Astrocyte (in vitro differentiated cells and primary cell): ENCODE measurements around the gene LRRC27. TPM values are rescaled to one million over a fixed set of nuclear protein-coding genes. Genes with fewer than 3 reads are reported as not detected.
A peak's percentile ranks its signal among the peaks of the same experiment; 100 is the strongest.

Source experiments
- DNase-seq: peaks from one replicate; pipeline ENCODE4 v3.0.0-alpha.2; 2010; ENCODE audit warnings: low read depth
- FAIRE-seq: peaks from 2 replicates; lab custom pipeline; 2011; peaks lifted over from hg19 to GRCh38; lab: Jason Lieb, UNC
- H2AFZ ChIP-seq: 2 replicates; pipeline ENCODE4 v1.6.0; 2012; ENCODE audit warnings: low read depth, low read length, inconsistent platforms
- H3K27ac ChIP-seq: 2 replicates; pipeline ENCODE4 v1.5.1; 2011; ENCODE audit warnings: low read depth, low read length, inconsistent platforms
- H3K27me3 ChIP-seq: 2 replicates; pipeline ENCODE4 v1.6.0; 2011; ENCODE audit warnings: low read length, inconsistent platforms; ENCODE audit not compliant: insufficient read depth
- H3K36me3 ChIP-seq: 2 replicates; pipeline ENCODE4 v1.5.1; 2011; ENCODE audit warnings: low read length, inconsistent platforms; ENCODE audit not compliant: insufficient read depth
- H3K4me1 ChIP-seq: 2 replicates; pipeline ENCODE4 v1.5.1; 2011; ENCODE audit warnings: low read length, inconsistent platforms; ENCODE audit not compliant: insufficient read depth
- H3K4me2 ChIP-seq: 2 replicates; pipeline ENCODE4 v1.6.0; 2012; ENCODE audit warnings: low read length, inconsistent platforms
- H3K4me3 ChIP-seq: 2 replicates; pipeline ENCODE4 v1.5.1; 2011; ENCODE audit warnings: low read depth, mild to moderate bottlenecking, low read length, inconsistent platforms; ENCODE audit not compliant: insufficient read depth
- H3K79me2 ChIP-seq: 2 replicates; pipeline ENCODE4 v1.6.0; 2012; ENCODE audit warnings: mild to moderate bottlenecking, low read length, inconsistent platforms; ENCODE audit not compliant: insufficient read depth
- H3K9ac ChIP-seq: 2 replicates; pipeline ENCODE4 v1.6.0; 2012; ENCODE audit warnings: mild to moderate bottlenecking, low read length, inconsistent platforms
- H3K9me3 ChIP-seq: 2 replicates; pipeline ENCODE4 v1.5.1; 2012; ENCODE audit warnings: low read depth, mild to moderate bottlenecking, low read length, inconsistent platforms; ENCODE audit not compliant: insufficient read depth
- H4K20me1 ChIP-seq: 2 replicates; pipeline ENCODE4 v1.6.0; 2012; ENCODE audit warnings: low read length, inconsistent platforms; ENCODE audit not compliant: insufficient read depth
- H3K27ac Mint-ChIP-seq: one replicate; pipeline ENCODE4 v1.8.0; 2021; ENCODE audit warnings: mild to moderate bottlenecking, mixed read lengths; ENCODE audit not compliant: unreplicated experiment
- H3K27me3 Mint-ChIP-seq: one replicate; pipeline ENCODE4 v1.8.0; 2021; ENCODE audit warnings: low read depth, mixed read lengths; ENCODE audit not compliant: unreplicated experiment
- H3K36me3 Mint-ChIP-seq: one replicate; pipeline ENCODE4 v1.8.0; 2021; ENCODE audit warnings: low read depth, mixed read lengths; ENCODE audit not compliant: unreplicated experiment
- H3K4me1 Mint-ChIP-seq: one replicate; pipeline ENCODE4 v1.8.0; 2021; ENCODE audit warnings: low read depth, mixed read lengths; ENCODE audit not compliant: unreplicated experiment
- H3K4me3 Mint-ChIP-seq: one replicate; pipeline ENCODE4 v1.8.0; 2021; ENCODE audit warnings: mild to moderate bottlenecking, moderate library complexity, mixed read lengths; ENCODE audit not compliant: unreplicated experiment
- H3K9me3 Mint-ChIP-seq: one replicate; pipeline ENCODE4 v1.8.0; 2021; ENCODE audit warnings: mild to moderate bottlenecking, mixed read lengths; ENCODE audit not compliant: unreplicated experiment
- CTCF ChIP-seq: IDR thresholded peaks from 2 replicates; pipeline ENCODE4 v1.5.1; 2011; ENCODE audit warnings: low read depth, mild to moderate bottlenecking, inconsistent platforms, low read length, moderate library complexity; ENCODE audit not compliant: insufficient read depth
- EZH2 ChIP-seq: IDR thresholded peaks from 2 replicates; pipeline ENCODE4 v1.6.1; 2012; ENCODE audit warnings: mild to moderate bottlenecking, low read length, inconsistent platforms; ENCODE audit not compliant: insufficient read depth
- total RNA-seq: library from RNA; stranded (reverse); gene quantifications from 2 replicates; pipeline ENCODE4 v1.2.1, GENCODE V29; 2021

The LRRC27 gene
- total RNA-seq, 1 donor from 2014 or later = 8.0 TPM

DNA sequence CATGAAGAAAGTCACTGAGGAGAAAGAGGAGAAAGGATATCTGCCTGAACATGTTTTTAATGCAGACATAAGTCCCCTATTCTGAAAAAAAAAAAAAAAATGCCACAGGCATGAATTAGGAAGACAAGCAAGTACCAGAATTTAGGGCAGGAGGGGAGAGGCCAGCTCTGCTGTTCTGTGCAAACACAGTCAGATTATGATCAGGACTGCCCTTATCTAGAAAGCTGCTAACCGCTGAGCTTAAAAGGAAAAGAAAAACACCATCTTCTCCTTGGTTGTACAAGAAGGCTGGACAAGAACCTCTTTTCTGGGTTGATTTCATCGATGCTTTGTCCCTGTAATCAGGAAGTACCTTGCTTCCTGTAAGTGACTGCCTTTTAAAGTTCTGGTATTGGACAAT, 49.7 kb downstream of the LRRC27 start:
- Mint-ChIP-seq H3K9me3 (peaks cover 6% of the 10 kb centered on the region), H3K4me3 (no peak overlapping the region), H3K27me3 (peaks cover 6% of the 10 kb centered on the region), H3K36me3 (peaks cover 4% of the 10 kb centered on the region), H3K27ac (no peak overlapping the region), H3K4me1 (no peaks in the 10 kb centered on the region)
- TF ChIP-seq EZH2 (no peak), CTCF (no peak)
- Histone ChIP-seq H4K20me1 (no peaks in the 10 kb centered on the region), H3K9me3 (no peaks in the 10 kb centered on the region), H3K36me3 (no peaks in the 10 kb centered on the region), H3K27ac (no peak overlapping the region), H3K79me2 (no peaks in the 10 kb centered on the region), H3K4me1 (no peaks in the 10 kb centered on the region), H3K4me2 (no peak overlapping the region), H3K9ac (no peak overlapping the region), H3K4me3 (no peak overlapping the region), H2AFZ (no peak overlapping the region), H3K27me3 (no peaks in the 10 kb centered on the region)
- FAIRE-seq (no peak), DNase-seq (no peak)

DNA sequence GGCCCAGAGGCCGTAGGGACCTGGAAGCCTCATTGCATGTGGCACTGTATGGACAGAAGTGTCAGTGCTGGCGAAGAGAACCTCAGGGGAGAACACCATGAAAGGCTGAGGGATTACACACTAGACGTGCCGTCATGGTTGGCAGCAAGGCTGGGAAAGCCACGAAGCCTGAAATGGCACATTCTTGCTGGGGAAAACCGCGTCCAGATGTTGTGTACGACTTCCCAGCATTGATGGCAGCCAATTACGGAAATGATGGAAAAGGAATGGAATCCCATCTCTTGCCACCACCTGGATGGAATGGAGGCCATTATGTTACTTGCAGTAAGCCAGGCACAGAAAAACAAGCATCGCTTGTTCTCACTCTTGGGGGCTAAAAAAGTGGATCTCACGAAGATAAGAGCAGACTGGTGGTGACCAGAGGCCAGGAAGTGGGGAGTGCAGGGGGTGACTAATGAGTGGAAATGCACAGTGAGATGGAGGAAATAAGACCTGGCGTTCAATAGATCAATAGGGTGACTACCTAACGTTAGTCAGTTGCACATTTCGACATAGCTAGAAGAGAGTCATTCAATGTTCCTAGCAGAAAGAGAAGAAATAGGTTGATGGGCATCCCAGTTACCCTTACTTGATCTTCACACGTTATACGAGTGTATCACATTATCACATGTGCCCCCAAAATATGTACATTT, 50.4 kb downstream of the LRRC27 start:
- Histone ChIP-seq H3K4me1 (no peaks in the 10 kb centered on the region), H3K27me3 (no peaks in the 10 kb centered on the region), H3K79me2 (no peaks in the 10 kb centered on the region), H3K27ac (no peak overlapping the region), H3K4me3 (no peak overlapping the region), H3K36me3 (no peaks in the 10 kb centered on the region), H3K9me3 (no peaks in the 10 kb centered on the region), H2AFZ (no peak overlapping the region), H4K20me1 (no peaks in the 10 kb centered on the region), H3K9ac (no peak overlapping the region), H3K4me2 (no peak overlapping the region)
- peak; percentile 45 for DNase-seq
- Mint-ChIP-seq H3K36me3 (peaks cover 4% of the 10 kb centered on the region), H3K27me3 (peaks cover 7% of the 10 kb centered on the region), H3K4me1 (no peaks in the 10 kb centered on the region), H3K4me3 (no peak overlapping the region), H3K9me3 (peaks cover 6% of the 10 kb centered on the region), H3K27ac (no peak overlapping the region)
- FAIRE-seq = no peak
- TF ChIP-seq EZH2 = no peak
- TF ChIP-seq CTCF = no peak

GRCh38 chr10:132383101-132383500, 51.1 kb downstream of the LRRC27 start:
- no peaks in the 10 kb centered on the region for H3K27me3 ChIP-seq
- no peak overlapping the region for H3K4me3 Mint-ChIP-seq
- H3K36me3 ChIP-seq = no peaks in the 10 kb centered on the region
- no peak overlapping the region for H2AFZ ChIP-seq
- TF ChIP-seq CTCF (no peak), EZH2 (no peak)
- no peaks in the 10 kb centered on the region for H3K4me1 Mint-ChIP-seq
- DNase-seq = no peak
- H3K9me3 ChIP-seq = no peaks in the 10 kb centered on the region
- peaks cover 6% of the 10 kb centered on the region for H3K9me3 Mint-ChIP-seq
- no peaks in the 10 kb centered on the region for H4K20me1 ChIP-seq
- FAIRE-seq = no peak
- H3K9ac ChIP-seq = no peak overlapping the region
- no peak overlapping the region for H3K4me2 ChIP-seq
- H3K27ac Mint-ChIP-seq = no peak overlapping the region
- H3K27me3 Mint-ChIP-seq = peaks cover 8% of the 10 kb centered on the region
- H3K27ac ChIP-seq = no peak overlapping the region
- peaks cover 4% of the 10 kb centered on the region for H3K36me3 Mint-ChIP-seq
- H3K4me1 ChIP-seq = no peaks in the 10 kb centered on the region
- no peak overlapping the region for H3K4me3 ChIP-seq
- no peaks in the 10 kb centered on the region for H3K79me2 ChIP-seq
